Activated CD4-positive, alpha-beta T cell treated with anti-CD3 and anti-CD28 coated beads, Interleukin-2, amount 50 U/mL, for 16 hours (primary cell): ENCODE data around the gene CCDC93.
"Not testable (repeated sequence)": the region's sequence is repeated elsewhere in the genome, so short reads cannot be mapped to it uniquely, and the experiment has no call there.

ENCODE experiments used
- DNase-seq: peaks from one replicate; pipeline ENCODE4 v3.0.0-alpha.2; 2020

CCDC93 gene

GRCh38 chr2:118044854-118045253 lies 31.0 kb upstream of the CCDC93 start:
- DNase-seq: peak; percentile 26

DNA sequence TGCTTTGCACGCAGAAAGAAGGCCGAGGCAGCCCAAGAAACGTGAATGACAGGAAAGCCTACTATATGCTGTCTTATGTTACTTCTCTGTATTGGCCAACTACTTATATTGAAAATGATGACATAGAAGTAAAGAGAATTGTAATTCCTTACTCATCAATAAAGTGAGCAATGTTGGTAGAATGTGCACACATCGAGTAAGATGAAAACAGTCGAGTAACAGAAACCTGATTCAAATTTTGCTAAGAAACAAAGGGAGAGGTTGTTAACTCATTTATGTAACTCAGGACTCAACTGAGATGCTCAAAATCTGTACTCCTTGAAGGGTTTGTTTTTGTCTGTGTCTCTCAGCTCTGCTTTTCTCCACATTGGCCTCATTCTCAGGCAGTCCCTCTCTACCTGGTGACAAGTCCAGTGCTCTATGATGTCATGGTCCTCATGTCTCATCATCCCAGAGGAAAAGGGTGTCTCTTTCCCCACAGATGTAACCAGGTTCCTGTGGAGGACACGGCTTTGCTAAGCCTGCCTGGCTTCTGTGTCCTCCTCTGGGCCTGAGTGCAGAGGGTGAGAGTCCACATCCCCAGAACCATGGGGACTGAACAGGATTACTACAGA lies 30.3 kb upstream of the CCDC93 start:
- DNase-seq: peak; percentile 34

- DNase-seq: no peak
These were observed 27.0 kb upstream of the CCDC93 start for GRCh38 chr2:118040891-118041290.

DNA sequence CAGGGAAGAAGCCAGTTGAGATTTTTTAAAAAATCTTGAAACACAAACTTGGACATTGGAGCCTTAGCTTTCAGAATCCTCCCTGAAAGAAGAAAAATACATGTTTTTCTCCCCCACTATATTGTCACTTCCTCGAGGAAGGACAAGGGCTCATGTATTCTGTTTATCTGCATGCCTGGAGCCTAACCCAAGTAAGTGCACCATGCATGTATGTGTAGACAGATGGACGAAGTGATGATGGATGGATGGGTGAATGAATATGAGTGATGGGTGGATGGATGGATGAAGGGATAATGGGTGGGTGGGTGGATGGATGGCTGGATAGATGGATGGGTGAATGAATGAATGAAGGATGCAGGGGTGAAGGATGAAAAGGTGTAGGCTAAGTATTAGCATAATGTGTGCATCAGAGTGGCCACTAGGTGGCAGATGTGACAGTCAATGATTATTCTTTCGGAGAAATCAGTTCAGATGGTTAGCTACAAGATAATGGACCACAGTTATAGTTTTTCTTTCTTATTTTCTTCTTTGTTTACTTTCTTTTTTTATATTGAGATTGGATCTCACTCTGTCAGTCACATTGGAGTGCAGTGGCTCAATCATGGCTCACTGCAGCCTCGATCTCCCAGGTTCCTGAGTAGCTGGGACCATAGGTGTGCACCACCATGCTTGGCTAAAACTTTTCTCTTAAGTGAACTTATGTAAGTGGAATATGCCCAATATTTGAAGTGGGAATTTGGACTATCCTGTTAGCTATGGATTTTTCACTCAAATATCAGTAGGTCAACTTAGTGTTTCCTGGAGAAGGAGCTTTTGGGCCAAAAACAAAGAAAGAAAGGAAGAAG lies 18.5 kb upstream of the CCDC93 start:
- DNase-seq: peak; percentile 40

DNA sequence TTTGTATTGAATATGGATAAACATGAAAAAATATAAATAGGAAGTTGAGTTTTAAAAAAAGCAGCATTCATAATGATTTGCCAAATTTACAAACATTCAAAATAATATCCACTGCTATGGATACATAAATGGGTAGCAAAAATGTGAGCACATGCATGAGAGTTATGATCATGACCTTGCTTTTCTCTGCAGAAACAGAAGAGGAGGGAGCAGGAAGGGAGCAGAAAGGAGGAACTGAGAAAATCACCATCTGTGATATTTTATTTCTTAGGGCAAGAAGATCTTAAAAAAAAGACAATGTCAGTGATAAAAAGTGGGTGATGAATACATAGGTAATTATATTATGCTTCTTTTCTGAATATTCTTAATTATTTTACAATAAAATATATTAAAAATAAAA lies 17.7 kb upstream of the CCDC93 start:
- no peak for DNase-seq

- no peak for DNase-seq
These were observed 15.2 kb upstream of the CCDC93 start for GRCh38 chr2:118029025-118029424.

- DNase-seq: no peak
These were observed 7.5 kb upstream of the CCDC93 start for GRCh38 chr2:118021356-118021755.

DNA sequence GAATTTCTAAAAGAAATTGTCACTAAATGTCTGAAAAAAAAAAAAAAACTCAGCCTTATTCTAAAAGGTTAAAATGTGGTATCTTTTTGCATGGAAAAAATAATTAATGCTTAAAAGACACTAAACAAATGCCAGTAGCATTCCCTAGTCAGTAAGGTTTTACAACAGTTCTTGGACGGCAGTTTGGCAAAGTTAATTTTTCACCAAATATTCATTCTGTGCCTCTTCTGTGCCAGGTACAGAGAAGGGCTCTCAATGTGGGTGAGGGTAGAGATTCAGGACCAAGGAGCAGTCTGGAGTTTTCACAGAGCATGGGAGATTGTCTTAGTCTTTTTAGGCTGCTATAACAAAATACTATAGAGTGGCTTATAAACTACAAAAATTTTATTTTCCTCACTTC lies 6.0 kb upstream of the CCDC93 start:
- DNase-seq: no peak

DNA sequence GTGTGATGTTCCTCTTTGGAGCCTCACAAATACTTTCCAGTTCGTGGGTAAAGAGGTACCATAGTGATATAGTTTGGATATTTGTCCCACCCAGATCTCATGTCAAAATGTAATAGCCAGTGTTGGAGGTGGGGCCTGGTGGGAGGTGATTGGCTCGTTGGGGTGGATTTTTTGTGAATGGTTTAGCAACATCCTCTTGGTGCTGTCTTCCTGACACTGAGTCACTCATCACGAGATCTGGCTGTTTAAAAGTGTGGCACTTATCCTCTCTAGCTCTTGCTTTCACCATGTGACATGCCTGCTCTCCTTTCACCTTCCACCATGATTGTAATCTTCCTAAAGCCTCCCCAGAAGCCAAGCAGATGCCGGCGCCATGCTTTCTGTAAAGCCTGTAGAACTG lies 3.0 kb upstream of the CCDC93 start:
- peak; percentile 59 for DNase-seq

GRCh38 chr2:118015761-118016160 lies 1.9 kb upstream of the CCDC93 start:
- DNase-seq: not testable (repeated sequence)

GRCh38 chr2:118014492-118014824 lies 588 bp upstream of the CCDC93 start:
- DNase-seq: no peak

GRCh38 chr2:118013221-118013723 lies 598 bp downstream of the CCDC93 start:
- peak; percentile 23 for DNase-seq

DNA sequence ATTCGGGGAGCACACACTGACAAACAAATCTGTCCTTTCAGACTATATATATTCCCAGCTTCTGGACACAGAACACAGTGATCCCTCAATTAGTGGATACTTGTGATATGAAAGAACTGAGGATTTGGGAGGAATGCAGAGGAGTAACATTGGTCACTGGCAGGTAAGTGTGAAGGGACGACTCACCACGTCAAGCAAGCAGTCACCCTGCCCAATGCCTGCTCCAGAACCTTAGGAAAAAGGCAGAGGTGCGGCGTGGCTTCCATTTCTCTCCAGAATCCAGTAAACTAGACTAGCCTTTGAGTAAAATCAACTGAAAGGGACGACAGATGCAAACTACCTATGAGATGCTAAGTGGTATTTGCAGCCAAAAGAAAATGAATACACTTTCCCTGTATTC lies 1.1 kb downstream of the CCDC93 start:
- DNase-seq: no peak

- no peak for DNase-seq
These were observed 3.4 kb downstream of the CCDC93 start for GRCh38 chr2:118010473-118010872.

DNA sequence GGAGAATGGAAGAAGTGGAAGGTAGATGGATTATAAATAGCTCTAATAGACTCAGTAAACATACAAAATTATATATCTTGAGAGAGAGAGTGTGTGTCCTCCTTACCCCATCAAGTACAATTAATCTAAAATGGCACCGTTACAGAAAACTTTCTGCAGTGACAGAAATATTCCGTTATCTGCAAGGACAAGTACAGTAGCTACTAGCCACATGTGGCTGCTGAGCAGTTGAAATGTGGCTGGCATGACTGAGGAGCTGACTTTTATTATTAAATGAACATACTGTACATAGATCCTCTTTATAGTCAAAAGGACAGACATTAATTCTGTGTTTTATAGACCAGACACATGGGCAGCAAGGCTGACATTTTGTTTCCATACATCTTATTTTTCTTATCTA lies 7.0 kb downstream of the CCDC93 start:
- no peak for DNase-seq

DNA sequence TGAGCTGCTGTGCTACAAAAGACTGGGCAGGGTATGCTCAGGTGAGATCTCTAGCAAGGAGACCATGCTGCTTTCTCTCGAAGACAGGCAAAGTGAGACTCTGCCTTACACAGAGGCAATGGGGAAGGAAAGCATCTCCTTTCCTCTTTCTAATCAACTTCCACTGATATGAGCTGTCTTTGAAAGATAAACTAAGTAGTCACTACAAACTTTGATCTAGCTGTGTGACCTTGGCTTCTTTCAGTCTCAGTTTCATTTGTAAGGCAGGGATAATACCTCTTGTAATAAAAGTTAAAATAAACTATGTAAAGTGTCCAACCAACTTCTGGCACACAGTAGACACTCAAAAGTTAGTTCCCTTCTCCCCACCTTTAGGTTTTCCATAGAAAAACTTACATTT lies 7.5 kb downstream of the CCDC93 start:
- DNase-seq: no peak

- DNase-seq: peak; percentile 84
These were observed 10.5 kb downstream of the CCDC93 start for GRCh38 chr2:118003396-118003824.

DNA sequence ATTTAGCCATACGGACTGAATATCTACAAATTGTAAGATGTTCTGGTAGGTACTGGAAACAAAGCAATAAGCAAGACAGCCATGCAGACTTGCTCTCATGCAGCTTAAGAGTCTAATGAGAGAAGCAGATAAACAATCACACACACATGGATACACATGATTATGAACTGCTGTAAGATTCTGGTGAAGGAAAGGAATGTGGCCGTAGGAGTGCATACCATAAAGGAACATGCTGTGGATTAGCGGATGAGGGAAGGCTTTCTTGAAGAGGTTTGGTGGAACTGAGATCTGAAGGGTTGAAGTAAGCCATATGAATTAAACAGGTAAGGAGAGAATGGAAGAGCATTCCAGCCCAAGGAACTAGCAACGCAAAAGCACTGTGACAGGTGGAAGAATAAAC lies 13.8 kb downstream of the CCDC93 start:
- no peak for DNase-seq

GRCh38 chr2:117997872-117998454 lies 15.9 kb downstream of the CCDC93 start:
- DNase-seq: no peak

DNA sequence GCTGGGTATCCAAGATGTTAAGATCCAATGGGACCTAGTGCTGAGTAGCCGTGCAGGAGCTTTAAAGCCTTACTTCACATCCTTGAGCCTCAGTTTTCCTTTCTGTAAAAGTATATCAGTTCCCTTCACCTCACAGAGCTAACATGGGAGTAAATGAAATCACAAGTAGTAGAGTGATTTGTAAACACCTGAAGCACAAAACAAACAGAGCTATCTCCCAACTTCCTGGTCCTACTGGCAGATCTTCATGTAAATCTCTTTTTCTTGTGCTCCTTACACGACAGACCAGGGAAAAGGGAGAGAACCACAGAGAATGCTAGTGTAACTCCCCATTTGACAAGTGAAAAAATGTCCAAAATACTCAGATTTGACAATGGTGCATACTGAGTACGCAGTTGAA lies 17.3 kb downstream of the CCDC93 start:
- no peak for DNase-seq

GRCh38 chr2:117994729-117995128 lies 19.1 kb downstream of the CCDC93 start:
- no peak for DNase-seq

GRCh38 chr2:117989854-117990438 lies 23.9 kb downstream of the CCDC93 start:
- DNase-seq: no peak

DNA sequence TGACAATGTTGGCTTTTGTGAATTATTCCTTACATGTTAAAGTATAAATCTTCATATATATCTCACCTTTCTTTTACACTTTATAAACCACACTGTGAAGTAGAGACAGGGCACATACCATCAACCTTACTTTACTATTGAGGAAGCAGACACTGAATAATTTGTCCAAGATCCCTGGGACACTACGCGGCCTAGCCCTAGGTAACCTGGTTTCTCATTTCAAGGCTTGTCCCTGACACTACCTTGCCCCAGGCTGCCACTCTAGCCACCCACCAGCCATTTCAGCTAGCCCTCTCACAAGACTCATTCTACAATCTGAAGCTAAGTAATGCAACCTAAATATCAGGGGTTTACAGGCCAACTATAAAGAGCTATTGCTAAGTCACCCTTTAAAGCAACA lies 26.7 kb downstream of the CCDC93 start:
- no peak for DNase-seq

DNA sequence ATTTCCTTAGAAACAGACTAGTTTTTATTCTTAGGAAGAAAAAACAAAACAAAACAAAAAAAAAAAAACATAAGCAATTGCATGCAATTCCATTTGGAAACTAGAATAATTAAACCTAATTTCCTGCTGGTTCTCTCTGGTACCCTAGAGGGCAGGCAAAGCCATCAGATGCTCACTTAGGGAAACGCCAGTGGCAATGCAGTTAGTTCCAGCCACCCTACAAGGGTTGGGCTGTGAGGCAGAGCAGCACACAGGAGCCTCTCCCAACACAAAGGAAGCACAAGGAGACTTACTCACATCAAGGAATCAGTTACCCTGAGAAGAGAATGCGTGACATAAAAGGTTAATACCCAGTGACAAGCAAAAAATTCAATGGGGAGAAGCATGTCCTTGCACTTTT lies 28.8 kb downstream of the CCDC93 start:
- DNase-seq: no peak
